ENCODE measurements around the gene NRXN3.

DNA sequence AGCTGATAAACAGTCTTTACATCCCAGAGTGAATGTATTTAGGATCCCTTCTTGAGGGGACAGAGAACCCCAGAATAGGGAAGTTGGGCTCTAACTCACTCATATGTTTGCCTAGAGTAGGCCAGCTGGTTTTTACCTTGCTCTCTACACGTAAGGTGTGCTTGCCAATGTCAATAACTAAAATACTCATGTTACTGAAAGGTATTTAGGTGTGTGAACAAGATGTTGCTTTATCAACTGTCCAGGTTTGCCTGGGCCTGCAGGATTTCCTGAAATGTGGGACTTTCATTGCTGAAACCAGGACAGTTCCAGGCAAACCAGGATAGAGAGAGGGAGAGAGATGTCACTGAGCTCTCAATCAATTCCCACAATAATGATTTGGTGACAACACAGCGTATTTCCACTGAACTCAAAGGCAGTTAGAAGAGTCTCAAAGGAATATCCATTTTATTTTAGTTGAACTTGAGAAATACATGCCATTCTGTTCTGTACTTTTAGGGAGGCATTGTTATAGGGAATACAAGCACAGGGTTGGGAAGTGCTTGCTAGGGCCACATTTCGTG is 171.7 kb downstream of the NRXN3 start:
- TF ChIP-seq, protein P1, sequence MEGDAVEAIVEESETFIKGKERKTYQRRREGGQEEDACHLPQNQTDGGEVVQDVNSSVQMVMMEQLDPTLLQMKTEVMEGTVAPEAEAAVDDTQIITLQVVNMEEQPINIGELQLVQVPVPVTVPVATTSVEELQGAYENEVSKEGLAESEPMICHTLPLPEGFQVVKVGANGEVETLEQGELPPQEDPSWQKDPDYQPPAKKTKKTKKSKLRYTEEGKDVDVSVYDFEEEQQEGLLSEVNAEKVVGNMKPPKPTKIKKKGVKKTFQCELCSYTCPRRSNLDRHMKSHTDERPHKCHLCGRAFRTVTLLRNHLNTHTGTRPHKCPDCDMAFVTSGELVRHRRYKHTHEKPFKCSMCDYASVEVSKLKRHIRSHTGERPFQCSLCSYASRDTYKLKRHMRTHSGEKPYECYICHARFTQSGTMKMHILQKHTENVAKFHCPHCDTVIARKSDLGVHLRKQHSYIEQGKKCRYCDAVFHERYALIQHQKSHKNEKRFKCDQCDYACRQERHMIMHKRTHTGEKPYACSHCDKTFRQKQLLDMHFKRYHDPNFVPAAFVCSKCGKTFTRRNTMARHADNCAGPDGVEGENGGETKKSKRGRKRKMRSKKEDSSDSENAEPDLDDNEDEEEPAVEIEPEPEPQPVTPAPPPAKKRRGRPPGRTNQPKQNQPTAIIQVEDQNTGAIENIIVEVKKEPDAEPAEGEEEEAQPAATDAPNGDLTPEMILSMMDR (IDR thresholded peaks at IDR 0.05), result no peak
- no peak for TF ChIP-seq SIN3A (IDR thresholded peaks at IDR 0.05; ENCODE audit: borderline replicate concordance, insufficient read depth, low read depth, low read length)
- TF ChIP-seq REST (IDR thresholded peaks at IDR 0.05; ENCODE audit: insufficient read depth in 1 of 2, low read depth in 2 of 2, low read length in 1 of 2), result no peak
- no peak for TF ChIP-seq POLR2AphosphoS5 (IDR thresholded peaks at IDR 0.05; ENCODE audit: low read depth, low read length)

Data from Panc1 (cell line).